B cell (primary cell): Measurements from ENCODE around the gene THSD4. TPM values are rescaled to one million over a fixed set of nuclear protein-coding genes. Genes with fewer than 3 reads are reported as not detected.

Experiments
- ATAC-seq: fragments of 200-7000 bp; cut with Tn5 transposase; one replicate; pipeline ENCODE4 v1.10.0; 2021; ENCODE audit warnings: low read depth, mild to moderate bottlenecking, moderate number of reproducible peaks, moderate library complexity
- CTCF ChIA-PET: fragments of 350-600 bp; sonication (Branson Sonifier 250); formaldehyde crosslinking; loops from one replicate; lab custom pipeline; 2021; ENCODE audit warnings: antibody characterized with exemption, inconsistent platforms; lab: Charles Lee
- POLR2A ChIA-PET: fragments of 350-600 bp; sonication (Branson Sonifier 250); formaldehyde crosslinking; loops from one replicate; lab custom pipeline; 2021; ENCODE audit warnings: antibody characterized with exemption; lab: Charles Lee
- DNase-seq: peaks from one replicate; pipeline ENCODE4 v3.0.0; 2013
- H2AFZ ChIP-seq: 2 replicates; pipeline ENCODE4 v1.6.1; 2012; ENCODE audit warnings: mild to moderate bottlenecking, low read depth, low read length; ENCODE audit not compliant: insufficient read depth, poor library complexity, severe bottlenecking
- H3K27ac ChIP-seq, 2 donors: 1 replicate in 1 of 2; 2 replicates in 1 of 2; pipeline ENCODE4 v1.5.1; 2012 to 2013; ENCODE audit warnings: low read length in 2 of 2, mild to moderate bottlenecking in 2 of 2, moderate library complexity in 1 of 2
- H3K27me3 ChIP-seq, 4 experiments: fragments of 200-600 bp in 1 of 4; sonication (generic) in 1 of 4; replicated peaks in 1 of 4; 1 replicate in 2 of 4; 2 replicates in 2 of 4; pipeline versions ENCODE4 v1.6.1 to v1.7.0; 2013 to 2016; ENCODE audit warnings: low read length in 3 of 4, mild to moderate bottlenecking in 2 of 4, mixed read lengths in 1 of 4, moderate library complexity in 1 of 4; ENCODE audit not compliant: insufficient read depth in 4 of 4, control insufficient read depth in 3 of 4; ENCODE audit errors: control extremely low read depth in 1 of 4
- H3K36me3 ChIP-seq, 2 experiments: replicated peaks in 1 of 2; 1 replicate in 1 of 2; 2 replicates in 1 of 2; pipeline versions ENCODE4 v1.6.1 to v1.7.1; 2013; ENCODE audit warnings: low read length in 1 of 2; ENCODE audit not compliant: insufficient read depth in 2 of 2, control insufficient read depth in 1 of 2; ENCODE audit errors: control extremely low read depth in 1 of 2, extremely low read depth in 1 of 2
- H3K4me1 ChIP-seq, 2 donors: fragments of 200-600 bp in 1 of 2; sonication (generic) in 1 of 2; 1 replicate in 1 of 2; 2 replicates in 1 of 2; pipeline versions ENCODE4 v1.5.1 to v1.6.1; 2013 to 2017; ENCODE audit warnings: low read length in 2 of 2; ENCODE audit not compliant: control insufficient read depth in 2 of 2, insufficient read depth in 2 of 2
- H3K4me2 ChIP-seq: replicated peaks from 2 replicates; pipeline ENCODE3; 2012; ENCODE audit warnings: mild to moderate bottlenecking, low read depth, low read length; ENCODE audit not compliant: poor library complexity, severe bottlenecking
- H3K4me3 ChIP-seq, 5 experiments: fragments of 200-600 bp in 1 of 5; sonication (generic) in 1 of 5; 1 replicate in 3 of 5; 2 replicates in 2 of 5; pipeline versions ENCODE4 v1.5.1 to v1.7.0; 2011 to 2016; ENCODE audit warnings: low read length in 4 of 5, mild to moderate bottlenecking in 4 of 5, low read depth in 2 of 5, control low read depth in 1 of 5, moderate library complexity in 1 of 5; ENCODE audit not compliant: insufficient read depth in 1 of 5; ENCODE audit errors: control extremely low read depth in 1 of 5, extremely low read depth in 1 of 5
- H3K79me2 ChIP-seq: fragments of 200-600 bp; sonication (generic); one replicate; pipeline ENCODE4 v1.6.0; 2016; ENCODE audit warnings: low read length; ENCODE audit not compliant: control insufficient read depth, insufficient read depth
- H3K9ac ChIP-seq: fragments of 200-600 bp; sonication (generic); 2 replicates; pipeline ENCODE4 v1.6.1; 2017; ENCODE audit warnings: mild to moderate bottlenecking, low read length, moderate library complexity
- H3K9me3 ChIP-seq, 3 donors: one replicate each; pipeline versions ENCODE4 v1.6.1 to v1.7.1; 2013; ENCODE audit warnings: low read length in 2 of 3; ENCODE audit not compliant: control insufficient read depth in 2 of 3, insufficient read depth in 1 of 3; ENCODE audit errors: control extremely low read depth in 1 of 3
- H4K20me1 ChIP-seq: 2 replicates; pipeline ENCODE4 v1.6.0; 2012; ENCODE audit warnings: mild to moderate bottlenecking, low read length; ENCODE audit not compliant: insufficient read depth, control insufficient read depth, poor library complexity, severe bottlenecking
- H3K27ac Mint-ChIP-seq: one replicate; pipeline ENCODE4 v1.8.0; 2021; ENCODE audit warnings: mixed read lengths
- H3K27me3 Mint-ChIP-seq: one replicate; pipeline ENCODE4 v1.8.0; 2021; ENCODE audit warnings: mixed read lengths
- H3K4me1 Mint-ChIP-seq: one replicate; pipeline ENCODE4 v1.8.0; 2021; ENCODE audit warnings: mixed read lengths
- H3K4me3 Mint-ChIP-seq: one replicate; pipeline ENCODE4 v1.8.0; 2021; ENCODE audit warnings: mixed read lengths
- H3K9me3 Mint-ChIP-seq: one replicate; pipeline ENCODE4 v1.8.0; 2022; ENCODE audit warnings: mixed read lengths; ENCODE audit not compliant: insufficient read depth
- EZH2 ChIP-seq: IDR thresholded peaks from 2 replicates; pipeline ENCODE4 v1.6.1; 2012; ENCODE audit warnings: borderline replicate concordance, low read depth, mild to moderate bottlenecking, moderate library complexity, low read length; ENCODE audit not compliant: insufficient read depth, poor library complexity, severe bottlenecking
- WGBS: methylation state at CpG from one replicate; pipeline ENCODE4 v1.1.5; 2013; ENCODE audit warnings: missing lambda C conversion rate; ENCODE audit not compliant: insufficient coverage; 5-methylcytosine and 5-hydroxymethylcytosine counted together
- intact Hi-C: fragments of 100-400 bp; cut with micrococcal nuclease; formaldehyde crosslinking; loops from one replicate; pipeline ENCODE4 v1.10.0; 2022
- polyA plus RNA-seq: library from polyadenylated mRNA; depleted of rRNA; stranded (reverse); fragments of >200 nt; gene quantifications from 2 replicates; pipeline ENCODE4 v1.2.3, GENCODE V29; 2012
- total RNA-seq, 2 donors: library from RNA; stranded (reverse); fragments of 120-200 nt in 1 of 2; gene quantifications; 1 replicate in 1 of 2; 2 replicates in 1 of 2; pipeline versions ENCODE4 v1.2.3 to v1.2.4, GENCODE V29; 2013 to 2022
- TF ChIP-seq, protein P1 (sequence below): fragments of 200-600 bp; IDR thresholded peaks from one replicate; pipeline ENCODE4 v1.8.0; 2022; ENCODE audit warnings: antibody characterized with exemption, mild to moderate bottlenecking

Gene THSD4
- total and polyA plus RNA-seq, 2 donors (not counting 1 experiment from before 2014, with no cell fraction given): not detected

- peaks cover 8% of the 10 kb centered on the region for H3K27me3 Mint-ChIP-seq
- intact Hi-C loops: no loop called here
- Histone ChIP-seq H3K4me3 (no peak overlapping the region), H3K4me1 (no peaks in the 10 kb centered on the region), H3K9ac (no peak overlapping the region), H3K9me3 (no peaks in the 10 kb centered on the region), H3K79me2 (no peaks in the 10 kb centered on the region), H3K4me2 (no peak overlapping the region), H3K27me3 (no peaks in the 10 kb centered on the region), H3K27ac (no peak overlapping the region), H2AFZ (no peak overlapping the region), H4K20me1 (no peaks in the 10 kb centered on the region), H3K36me3 (no peaks in the 10 kb centered on the region)
- CTCF ChIA-PET: no interaction called here
- DNase-seq (no peak), ATAC-seq (no peak)
- POLR2A ChIA-PET: no interaction called here
- H3K4me3 Mint-ChIP-seq: no peak overlapping the region
- 61% methylated on average over 5 of the region's 6 CpGs for WGBS
- TF ChIP-seq, protein P1, sequence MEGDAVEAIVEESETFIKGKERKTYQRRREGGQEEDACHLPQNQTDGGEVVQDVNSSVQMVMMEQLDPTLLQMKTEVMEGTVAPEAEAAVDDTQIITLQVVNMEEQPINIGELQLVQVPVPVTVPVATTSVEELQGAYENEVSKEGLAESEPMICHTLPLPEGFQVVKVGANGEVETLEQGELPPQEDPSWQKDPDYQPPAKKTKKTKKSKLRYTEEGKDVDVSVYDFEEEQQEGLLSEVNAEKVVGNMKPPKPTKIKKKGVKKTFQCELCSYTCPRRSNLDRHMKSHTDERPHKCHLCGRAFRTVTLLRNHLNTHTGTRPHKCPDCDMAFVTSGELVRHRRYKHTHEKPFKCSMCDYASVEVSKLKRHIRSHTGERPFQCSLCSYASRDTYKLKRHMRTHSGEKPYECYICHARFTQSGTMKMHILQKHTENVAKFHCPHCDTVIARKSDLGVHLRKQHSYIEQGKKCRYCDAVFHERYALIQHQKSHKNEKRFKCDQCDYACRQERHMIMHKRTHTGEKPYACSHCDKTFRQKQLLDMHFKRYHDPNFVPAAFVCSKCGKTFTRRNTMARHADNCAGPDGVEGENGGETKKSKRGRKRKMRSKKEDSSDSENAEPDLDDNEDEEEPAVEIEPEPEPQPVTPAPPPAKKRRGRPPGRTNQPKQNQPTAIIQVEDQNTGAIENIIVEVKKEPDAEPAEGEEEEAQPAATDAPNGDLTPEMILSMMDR: no peak
- no peak for TF ChIP-seq EZH2
- H3K9me3 Mint-ChIP-seq: no peaks in the 10 kb centered on the region
- no peak overlapping the region for H3K27ac Mint-ChIP-seq
- no peaks in the 10 kb centered on the region for H3K4me1 Mint-ChIP-seq
Observed at GRCh38 chr15:71294911-71295602, 179.8 kb downstream of the THSD4 start.

- ChIA-PET POLR2A (no interaction called here), CTCF (no interaction called here)
- Histone ChIP-seq H3K4me1 (no peaks in the 10 kb centered on the region), H3K4me2 (no peak overlapping the region), H3K9me3 (no peaks in the 10 kb centered on the region), H3K9ac (no peak overlapping the region), H2AFZ (no peak overlapping the region), H3K36me3 (no peaks in the 10 kb centered on the region), H3K27me3 (no peaks in the 10 kb centered on the region), H3K27ac (no peak overlapping the region), H3K79me2 (no peaks in the 10 kb centered on the region), H4K20me1 (no peaks in the 10 kb centered on the region), H3K4me3 (no peak overlapping the region)
- no CpG with 5 or more reads among the region's 3 CpGs for WGBS
- no peak for TF ChIP-seq EZH2
- TF ChIP-seq, protein P1: no peak
- DNase-seq (no peak), ATAC-seq (no peak)
- intact Hi-C loops: no loop called here
- H3K4me3 Mint-ChIP-seq: no peak overlapping the region
- H3K27ac Mint-ChIP-seq: no peak overlapping the region
- no peaks in the 10 kb centered on the region for H3K9me3 Mint-ChIP-seq
- no peaks in the 10 kb centered on the region for H3K4me1 Mint-ChIP-seq
- peaks cover 8% of the 10 kb centered on the region for H3K27me3 Mint-ChIP-seq
Observed at GRCh38 chr15:71295603-71296314, 180.5 kb downstream of the THSD4 start.
